Astrocyte of the cerebellum (primary cell): ENCODE data around the gene CCDC13.

Experiments used
- DNase-seq: peaks from one replicate; pipeline ENCODE4 v3.0.0-alpha.2; 2011; ENCODE audit warnings: low read depth
- H3K4me3 ChIP-seq: 2 replicates; pipeline ENCODE4 v1.5.1; 2011; ENCODE audit warnings: mild to moderate bottlenecking, low read depth, low read length, moderate library complexity
- in situ Hi-C: cut with HindIII; loops from 2 replicates; pipeline ENCODE4 v1.10.0; 2017; ENCODE audit warnings: low sequenced_read_pairs
- TF ChIP-seq, protein P1 (sequence below): IDR thresholded peaks from 2 replicates; pipeline ENCODE4 v1.5.1; 2012; ENCODE audit warnings: low read length, low read depth, moderate library complexity, mild to moderate bottlenecking; ENCODE audit errors: missing control alignments

CCDC13 gene

DNA sequence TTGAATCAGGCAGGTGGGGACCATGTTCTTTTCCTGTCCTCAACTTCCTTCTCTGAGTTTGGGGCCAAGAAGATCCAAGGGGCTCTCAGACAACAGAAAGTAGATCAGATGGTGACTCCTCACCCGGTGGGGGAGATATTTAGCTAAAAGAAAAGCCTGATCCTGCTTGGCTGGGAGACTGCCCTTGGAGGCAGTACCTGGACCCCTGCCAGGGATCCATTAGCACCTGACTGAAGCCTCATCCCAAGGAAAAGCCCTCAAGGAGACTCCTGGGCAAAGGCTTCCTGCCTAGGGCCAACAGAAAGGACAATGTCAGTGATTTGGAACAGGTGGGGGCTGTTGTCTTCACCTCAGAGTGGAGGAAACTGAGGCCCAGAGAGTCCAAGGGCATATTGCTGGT is 37.0 kb downstream of the CCDC13 start:
- TF ChIP-seq, protein P1, sequence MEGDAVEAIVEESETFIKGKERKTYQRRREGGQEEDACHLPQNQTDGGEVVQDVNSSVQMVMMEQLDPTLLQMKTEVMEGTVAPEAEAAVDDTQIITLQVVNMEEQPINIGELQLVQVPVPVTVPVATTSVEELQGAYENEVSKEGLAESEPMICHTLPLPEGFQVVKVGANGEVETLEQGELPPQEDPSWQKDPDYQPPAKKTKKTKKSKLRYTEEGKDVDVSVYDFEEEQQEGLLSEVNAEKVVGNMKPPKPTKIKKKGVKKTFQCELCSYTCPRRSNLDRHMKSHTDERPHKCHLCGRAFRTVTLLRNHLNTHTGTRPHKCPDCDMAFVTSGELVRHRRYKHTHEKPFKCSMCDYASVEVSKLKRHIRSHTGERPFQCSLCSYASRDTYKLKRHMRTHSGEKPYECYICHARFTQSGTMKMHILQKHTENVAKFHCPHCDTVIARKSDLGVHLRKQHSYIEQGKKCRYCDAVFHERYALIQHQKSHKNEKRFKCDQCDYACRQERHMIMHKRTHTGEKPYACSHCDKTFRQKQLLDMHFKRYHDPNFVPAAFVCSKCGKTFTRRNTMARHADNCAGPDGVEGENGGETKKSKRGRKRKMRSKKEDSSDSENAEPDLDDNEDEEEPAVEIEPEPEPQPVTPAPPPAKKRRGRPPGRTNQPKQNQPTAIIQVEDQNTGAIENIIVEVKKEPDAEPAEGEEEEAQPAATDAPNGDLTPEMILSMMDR, result no peak
- no peak for DNase-seq
- in situ Hi-C loops, result no loop called here
- no peak overlapping the region for H3K4me3 ChIP-seq

DNA sequence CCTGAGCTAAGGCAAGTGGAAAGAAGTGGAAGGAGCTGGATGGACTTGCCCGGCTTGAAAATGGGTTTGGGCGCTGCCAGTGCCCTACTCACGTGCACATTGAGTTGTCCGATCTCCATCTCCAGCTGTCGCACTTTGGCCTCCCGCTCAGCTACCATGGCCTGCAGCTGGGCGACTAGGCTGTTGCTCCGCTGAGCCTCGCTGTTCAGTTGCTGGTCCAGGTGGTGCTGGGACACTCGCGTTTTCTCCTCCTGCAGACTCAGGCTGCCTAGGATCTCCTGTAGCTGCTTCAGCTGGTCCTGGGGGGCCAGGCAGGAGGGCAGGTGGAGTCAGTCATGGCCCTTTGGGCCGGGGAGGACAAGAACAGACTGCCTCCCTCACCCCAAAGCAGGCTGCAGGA is 37.4 kb downstream of the CCDC13 start:
- no peak for DNase-seq
- in situ Hi-C loops, result no loop called here
- H3K4me3 ChIP-seq, result no peak overlapping the region
- TF ChIP-seq, protein P1, result no peak

DNA sequence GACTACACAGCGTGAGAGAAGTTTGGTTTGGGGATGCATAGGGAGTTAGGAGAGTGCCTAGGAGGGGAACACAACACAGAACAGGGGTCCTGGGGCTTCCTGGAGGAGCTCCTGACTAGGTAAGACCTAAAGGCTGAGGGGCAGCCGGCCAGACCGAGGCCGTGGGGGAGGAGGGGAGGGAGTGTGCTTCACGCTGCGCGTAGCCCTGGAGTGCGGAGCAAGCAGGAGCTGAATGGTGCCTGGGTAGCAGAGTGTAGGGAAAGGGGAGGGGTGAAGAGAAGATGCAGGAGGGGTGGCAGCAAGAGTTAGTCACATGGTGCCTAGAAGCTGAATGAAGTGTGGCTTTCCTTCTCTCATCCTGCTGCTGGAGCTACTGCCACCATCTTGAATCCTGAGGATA is 38.0 kb downstream of the CCDC13 start:
- TF ChIP-seq, protein P1, result no peak
- DNase-seq, result no peak
- H3K4me3 ChIP-seq, result no peak overlapping the region
- in situ Hi-C loops, result no loop called here

DNA sequence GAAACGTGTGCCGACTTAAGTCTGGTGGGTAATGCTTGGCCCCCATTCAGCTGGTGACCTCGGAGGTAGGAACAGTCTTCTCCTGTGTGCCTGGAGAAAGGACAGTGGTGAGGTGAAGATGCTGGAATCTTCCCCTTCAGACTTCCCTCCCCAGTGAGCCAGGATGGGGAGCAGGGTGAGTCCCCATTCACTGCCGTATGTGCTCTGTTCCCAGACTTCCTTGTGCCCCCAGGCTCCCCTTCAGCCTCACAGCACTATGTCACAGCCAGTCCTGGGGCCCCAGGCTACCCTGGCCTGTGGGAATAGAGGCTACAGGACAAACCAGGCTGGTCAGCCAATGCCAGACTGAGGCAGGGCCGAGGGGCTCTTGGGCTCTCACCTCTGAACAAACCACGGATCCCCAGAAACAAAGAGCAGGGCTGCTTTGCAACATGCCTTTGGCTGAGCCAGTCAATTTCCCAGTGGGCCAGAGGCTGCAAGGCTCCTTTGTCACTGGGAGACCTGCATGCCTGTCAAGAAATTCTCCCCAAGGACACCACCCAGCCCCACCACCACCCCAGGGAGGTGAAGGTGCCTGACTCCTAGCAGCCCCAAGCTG is 38.7 kb downstream of the CCDC13 start:
- no peak overlapping the region for H3K4me3 ChIP-seq
- TF ChIP-seq, protein P1, result no peak
- DNase-seq, result no peak
- in situ Hi-C loops, result no loop called here

DNA sequence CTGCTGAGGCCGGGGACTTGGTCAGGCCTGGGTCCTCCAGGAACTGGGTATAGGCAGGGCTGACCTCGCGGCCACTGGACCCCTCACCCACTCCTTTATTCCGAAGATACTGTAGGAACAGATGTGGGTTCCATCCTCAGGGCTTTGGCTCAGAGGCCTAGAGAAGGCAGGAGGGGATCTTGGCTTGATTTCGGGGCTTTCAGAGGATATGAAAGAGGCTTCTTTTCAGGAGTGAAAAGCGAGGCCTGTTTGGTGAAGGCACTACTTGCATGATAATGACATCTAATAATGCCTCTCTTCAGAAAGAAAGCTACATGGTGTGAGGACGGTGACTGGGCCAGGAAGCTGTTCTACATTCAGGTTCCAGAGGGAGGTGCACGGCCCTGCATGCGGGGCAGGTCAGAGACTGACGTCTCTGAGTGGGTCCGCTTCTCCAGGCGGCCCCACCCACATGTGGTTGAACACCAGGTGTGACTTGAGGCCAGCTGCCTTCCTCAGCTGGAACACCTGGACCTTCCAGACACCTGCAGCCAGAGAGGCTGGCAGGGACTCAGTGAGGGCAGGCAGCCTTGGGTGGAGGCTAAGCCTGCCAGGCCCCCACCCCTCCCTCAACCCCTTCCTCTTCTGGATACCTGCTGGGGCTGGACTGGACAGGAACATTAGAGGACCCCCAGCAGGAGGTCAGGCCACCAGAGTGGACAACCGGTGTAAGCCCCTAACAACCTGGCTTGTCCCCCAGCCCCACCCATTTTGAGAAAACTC is 39.4 kb downstream of the CCDC13 start:
- H3K4me3 ChIP-seq, result no peak overlapping the region
- in situ Hi-C loops, result no loop called here
- TF ChIP-seq, protein P1, result no peak
- no peak for DNase-seq

DNA sequence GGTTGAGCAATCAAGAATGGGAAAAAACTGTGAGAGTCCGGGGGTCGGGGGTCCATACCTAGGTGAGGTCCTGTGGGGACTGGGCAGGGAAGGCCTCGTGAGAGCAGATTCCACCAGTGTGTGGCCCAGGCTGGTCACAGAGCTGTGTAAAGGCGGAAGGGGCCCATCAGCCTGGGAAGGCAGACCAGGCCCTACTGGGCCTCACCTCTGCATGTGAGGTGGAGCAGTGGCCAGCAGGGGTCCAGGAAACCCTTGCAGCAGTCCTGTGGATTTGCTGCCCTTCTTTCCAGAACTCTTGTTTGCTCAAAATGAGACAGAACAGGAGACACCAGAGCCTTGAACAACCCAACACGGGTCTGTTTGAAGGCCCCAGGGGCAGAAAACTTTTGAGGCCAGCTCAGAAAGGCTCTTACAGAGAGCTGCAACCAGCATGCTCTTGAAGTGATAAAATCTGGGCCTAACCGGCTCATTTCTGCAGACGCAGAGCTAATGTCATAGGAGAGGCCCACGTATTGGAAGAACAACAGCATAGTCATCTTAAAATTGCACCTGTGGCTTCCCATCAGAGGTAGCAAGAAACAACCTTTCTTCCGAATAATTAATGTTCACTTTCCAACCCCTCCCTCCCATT is 40.1 kb downstream of the CCDC13 start:
- TF ChIP-seq, protein P1, result peak; percentile 5
- no peak for DNase-seq
- in situ Hi-C loops, result no loop called here
- no peak overlapping the region for H3K4me3 ChIP-seq
